ENCODE results near the gene SLC1A3.
"Not testable (repeated sequence)": the region's sequence is repeated elsewhere in the genome, so short reads cannot be mapped to it uniquely, and the experiment has no call there.

- TF ChIP-seq CTCF, POLR2A (IDR thresholded peaks at IDR 0.05): not testable (repeated sequence)
Measured at GRCh38 chr5:36589735-36590134, 16.7 kb upstream of the SLC1A3 start.

Measured in uterus (tissue), 2 donors.